Fibroblast of skin of back (primary cell): ENCODE results near the gene GGN.
A peak's percentile ranks its signal among the peaks of the same experiment; 100 is the strongest.
"Not testable (repeated sequence)": the region's sequence is repeated elsewhere in the genome, so short reads cannot be mapped to it uniquely, and the experiment has no call there.

Experiments used
- DNase-seq: peaks from one replicate; pipeline ENCODE4 v3.0.0-alpha.2; 2013

Gene GGN

DNA sequence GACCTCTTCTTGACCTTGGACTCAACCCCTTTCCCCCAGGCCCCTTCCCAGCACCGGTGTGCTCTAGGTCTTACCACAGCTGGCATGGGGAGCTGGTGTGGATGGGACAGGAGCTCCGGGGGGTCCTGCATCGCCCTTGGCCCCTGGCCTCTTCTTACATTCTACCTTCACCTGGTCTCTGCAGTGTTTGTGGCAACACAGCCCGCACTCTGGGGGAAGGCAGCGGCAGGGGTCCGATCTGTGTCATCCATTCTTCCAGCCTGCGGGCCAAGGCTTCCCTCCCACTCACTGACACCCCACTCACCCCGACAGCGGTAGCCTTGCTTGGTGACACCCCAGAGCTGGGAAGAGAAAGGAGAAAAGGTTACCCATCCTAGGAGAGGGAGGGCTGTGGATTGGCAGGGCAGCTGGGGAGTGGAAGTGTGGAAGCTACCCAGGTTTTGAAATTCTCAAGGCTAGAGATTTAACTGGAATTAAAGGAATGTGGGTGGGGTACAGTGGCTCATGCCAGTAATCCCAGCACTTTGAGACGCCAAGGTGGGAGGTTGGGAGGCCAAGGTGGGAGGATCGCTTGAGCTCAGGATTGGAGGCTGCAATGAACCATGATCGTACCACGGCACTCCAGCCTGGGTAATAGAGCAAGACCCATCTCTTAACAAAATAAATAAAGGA lies 23.3 kb upstream of the GGN start:
- no peak for DNase-seq

DNA sequence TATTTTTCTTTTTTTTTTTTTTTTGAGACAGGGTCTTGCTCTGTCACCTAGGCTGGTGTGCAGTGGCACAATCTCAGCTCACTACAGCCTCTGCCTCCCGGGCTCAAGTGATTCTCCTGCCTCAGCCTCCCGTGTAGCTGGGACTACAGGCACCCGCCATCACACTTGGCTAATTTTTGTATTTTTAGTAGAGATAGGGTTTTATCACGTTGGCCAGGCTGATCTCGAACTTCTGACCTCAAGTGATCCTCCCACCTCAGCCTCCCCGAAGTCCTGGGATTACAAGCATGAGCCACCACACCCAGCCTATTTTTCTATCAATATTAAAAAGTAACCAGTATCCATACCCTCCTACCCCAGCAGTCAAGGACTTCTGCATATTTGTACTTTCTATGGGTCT lies 22.6 kb upstream of the GGN start:
- DNase-seq: not testable (repeated sequence)

DNA sequence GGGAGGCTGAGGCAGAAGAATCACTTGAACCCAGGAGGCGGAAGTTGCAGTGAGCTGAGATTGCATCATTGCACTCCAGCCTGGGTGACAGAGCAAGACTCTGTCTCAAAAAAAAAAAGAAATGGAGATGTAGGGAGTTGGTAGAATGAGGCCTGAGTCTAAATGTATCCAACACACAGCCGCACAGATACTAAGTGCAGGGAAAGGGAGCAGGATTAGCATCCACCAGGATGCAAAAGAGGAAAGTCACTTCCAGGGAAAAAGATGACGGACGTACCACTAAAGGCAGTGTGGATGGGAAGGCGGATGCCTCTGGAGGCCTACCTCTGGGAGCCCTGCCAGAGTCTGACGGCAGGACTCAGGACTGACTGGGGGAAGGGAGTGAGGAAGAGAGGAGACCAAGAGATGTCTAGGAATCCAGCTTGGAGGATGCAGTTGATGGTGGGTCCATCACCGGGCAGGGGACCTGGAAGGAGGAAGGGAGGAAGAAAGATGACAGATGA lies 21.8 kb upstream of the GGN start:
- peak; percentile 46 for DNase-seq

DNA sequence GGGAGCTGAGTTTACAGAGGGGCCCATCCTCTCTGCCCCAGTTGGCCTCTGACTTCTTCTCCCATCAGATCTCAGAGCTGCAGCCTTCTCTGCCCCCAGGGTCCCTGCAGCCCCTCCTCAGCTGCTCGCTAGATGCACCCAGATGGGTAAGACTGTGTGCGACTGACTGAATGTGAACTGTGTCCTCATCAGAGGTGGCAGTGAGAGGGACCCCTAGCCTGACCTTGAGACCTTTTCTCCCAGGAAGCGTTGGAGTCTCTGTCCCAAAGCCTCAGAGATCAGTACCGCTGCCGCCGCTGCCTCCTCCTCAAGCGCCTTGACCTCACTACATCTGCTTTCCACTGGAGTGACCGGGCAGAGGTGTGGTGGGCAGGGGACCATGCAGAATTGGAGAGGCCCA lies 17.4 kb upstream of the GGN start:
- DNase-seq: no peak

DNA sequence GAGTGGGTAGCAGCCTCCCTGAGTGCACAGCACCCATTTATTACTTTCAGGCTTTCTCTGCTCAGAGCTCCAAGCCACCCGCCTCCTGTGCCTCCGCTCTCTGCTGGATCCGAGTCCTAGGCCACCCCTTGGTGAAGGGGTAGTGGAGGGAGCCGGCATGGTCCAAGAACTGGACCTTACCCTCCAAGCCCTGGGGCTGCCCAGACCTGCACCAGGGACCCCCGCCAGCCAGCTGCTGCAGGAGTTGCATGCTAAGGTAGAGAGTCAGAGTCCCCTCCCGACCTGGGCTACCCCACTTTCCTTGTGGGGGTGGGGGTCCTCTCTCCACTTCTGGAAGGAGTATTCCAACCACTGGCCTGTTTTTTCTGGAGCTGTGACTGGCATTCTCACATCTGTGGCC lies 17.0 kb upstream of the GGN start:
- DNase-seq: no peak

DNA sequence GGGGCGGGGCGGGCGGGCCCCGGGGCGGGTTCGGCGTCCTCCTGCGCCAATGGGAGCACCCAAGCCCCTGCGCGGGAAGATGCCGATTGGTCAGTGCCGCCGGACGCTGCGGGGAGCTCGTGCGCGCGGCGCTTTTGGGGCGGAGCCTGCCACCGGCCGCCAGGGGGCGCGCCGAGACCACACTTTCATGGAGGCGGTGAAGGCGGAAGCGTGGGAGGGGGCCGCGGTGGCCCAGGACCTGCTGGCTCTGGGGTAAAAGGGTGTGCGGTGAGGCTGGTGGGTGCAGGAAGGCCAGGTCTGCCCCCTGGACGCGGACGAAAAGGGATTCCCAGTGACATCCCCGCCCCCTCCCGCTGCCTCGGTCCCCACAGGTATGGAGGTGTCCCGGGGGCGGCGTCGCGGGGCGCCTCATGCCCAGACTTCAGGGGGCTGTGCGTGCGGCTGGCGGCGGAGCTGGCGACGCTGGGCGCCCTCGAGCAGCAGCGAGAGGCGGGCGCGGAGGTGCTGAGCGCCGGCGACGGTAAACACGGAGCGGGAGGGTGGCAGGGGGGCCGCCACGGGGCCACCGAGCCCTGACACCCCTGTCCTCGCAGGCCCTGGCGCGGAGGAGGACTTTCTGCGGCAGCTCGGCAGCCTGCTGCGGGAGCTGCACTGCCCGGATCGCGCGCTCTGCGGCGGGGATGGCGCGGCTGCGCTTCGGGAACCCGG lies 15.3 kb upstream of the GGN start, which contains the start of gene FAM98C:
TSS of gene FAM98C (plus strand) at position 127 of the 708 bp plus-strand sequence. CDS start at position 188, 61 bp downstream.
- peak; percentile 95 for DNase-seq

DNA sequence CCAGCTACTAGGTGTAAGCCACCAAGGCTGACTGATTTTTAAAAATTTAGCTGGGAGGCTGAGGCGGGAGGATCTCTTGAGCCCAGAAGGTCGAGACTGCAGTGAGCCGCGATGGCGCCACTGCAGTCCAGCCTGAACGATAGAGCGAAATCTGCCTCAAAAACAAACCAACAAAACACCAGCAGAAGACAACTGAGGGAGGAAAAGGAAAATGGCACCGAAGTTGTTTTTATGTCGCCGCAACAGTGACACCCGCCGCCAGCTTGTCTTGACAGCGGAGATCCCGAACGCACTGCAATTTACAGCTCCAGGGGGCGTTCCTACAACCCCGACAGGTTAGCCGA lies 14.8 kb upstream of the GGN start:
- no peak for DNase-seq

DNA sequence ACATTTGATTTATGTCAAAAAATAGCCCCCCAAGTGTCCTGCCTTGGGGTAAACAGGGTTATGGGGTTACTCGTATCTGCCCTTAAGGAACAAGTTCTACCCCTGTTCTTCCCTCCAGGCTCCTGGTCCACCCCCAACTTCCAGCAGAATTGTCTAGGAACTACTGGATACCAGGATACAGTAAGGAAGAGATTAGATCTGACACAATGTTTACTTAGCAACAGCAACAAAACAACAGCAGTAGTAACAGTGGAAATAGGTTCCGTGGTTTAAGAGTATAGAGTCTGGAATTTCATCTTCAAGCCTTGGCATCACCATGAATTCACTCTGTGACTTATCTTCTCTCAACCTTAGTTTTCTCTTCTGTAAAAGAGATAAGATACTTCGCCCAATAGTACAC lies 13.3 kb upstream of the GGN start:
- DNase-seq: peak; percentile 49

DNA sequence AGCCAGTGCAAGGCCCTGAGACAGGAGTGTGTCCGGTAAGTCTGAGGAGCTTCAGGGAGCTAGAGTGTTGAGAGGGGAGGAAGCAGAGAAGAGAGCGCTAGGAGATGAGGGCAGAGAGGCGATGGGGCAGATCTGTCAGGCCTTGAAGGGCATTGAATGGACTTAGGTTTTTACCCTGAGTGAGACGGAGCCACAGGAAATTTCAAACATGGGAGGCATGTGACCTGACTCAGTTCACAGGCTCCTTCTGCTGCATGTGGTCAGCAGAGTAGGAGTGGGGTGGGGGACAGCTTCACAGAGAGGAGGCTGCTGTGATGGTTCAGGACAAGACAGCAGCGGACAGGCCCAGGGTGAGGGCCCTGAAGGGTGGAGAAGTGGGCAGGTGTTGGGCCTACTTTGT lies 12.5 kb upstream of the GGN start:
- no peak for DNase-seq

DNA sequence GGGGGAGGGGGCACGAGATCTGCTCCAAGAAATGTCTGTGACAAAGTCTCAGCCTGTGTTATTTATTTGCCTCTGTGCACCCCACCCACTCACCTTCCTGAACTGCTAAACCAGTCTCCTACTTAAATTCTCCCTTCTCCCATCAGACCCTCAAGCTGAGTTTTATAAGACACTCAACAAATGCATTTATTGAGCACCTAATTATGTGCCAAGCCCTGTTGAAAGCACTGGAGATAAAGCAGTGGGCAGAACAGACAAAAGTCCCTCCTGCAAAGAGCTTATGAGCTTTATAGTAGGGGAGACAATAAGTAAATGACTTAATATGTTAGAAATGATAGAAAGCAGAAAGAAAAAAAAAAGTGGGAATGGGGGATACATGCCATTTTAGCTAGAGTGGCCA lies 11.7 kb upstream of the GGN start:
- no peak for DNase-seq

DNA sequence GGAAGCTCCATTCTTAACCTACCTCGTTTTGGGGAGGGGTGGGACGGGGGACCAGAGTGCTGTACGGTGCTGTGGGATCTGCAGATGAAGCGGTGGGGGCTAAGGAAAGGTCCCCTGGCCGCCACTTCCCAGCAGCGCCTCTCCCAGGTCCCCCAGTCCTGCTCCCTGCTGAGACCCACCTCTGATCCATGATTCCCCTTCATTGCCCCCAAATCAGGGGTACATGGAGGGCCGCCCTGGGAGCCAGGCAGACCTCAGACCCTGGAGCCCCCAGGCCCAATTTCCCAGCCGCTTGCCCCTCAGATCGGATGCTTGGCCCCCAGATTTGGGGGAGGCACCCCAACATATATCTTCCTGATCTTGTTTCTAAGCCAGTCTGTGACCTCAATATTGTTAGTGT lies 11.2 kb upstream of the GGN start:
- DNase-seq: no peak

DNA sequence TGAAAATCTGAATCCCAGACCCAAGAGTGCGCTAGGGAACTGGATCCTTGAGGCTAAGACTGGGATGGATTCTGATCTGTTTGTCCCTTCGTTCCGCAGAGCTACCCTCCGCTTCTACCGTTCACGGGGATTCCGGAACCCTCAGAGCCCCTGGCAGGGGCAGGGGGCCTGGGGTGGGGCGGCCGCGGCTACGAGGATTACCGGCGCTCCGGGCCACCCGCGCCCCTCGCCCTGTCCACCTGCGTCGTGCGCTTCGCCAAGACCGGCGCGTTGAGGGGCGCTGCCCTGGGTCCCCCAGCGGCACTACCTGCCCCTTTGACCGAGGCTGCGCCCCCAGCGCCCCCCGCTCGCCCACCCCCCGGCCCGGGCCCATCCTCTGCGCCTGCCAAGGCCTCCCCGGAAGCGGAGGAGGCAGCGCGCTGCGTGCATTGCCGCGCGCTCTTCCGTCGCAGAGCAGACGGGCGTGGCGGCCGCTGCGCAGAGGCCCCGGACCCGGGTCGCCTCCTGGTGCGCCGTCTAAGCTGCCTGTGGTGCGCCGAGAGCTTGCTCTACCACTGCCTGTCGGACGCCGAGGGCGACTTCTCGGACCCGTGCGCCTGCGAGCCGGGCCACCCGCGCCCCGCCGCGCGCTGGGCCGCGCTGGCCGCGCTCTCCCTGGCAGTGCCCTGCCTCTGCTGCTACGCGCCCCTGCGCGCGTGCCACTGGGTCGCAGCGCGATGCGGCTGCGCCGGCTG lies 7.7 kb upstream of the GGN start:
- no peak for DNase-seq

DNA sequence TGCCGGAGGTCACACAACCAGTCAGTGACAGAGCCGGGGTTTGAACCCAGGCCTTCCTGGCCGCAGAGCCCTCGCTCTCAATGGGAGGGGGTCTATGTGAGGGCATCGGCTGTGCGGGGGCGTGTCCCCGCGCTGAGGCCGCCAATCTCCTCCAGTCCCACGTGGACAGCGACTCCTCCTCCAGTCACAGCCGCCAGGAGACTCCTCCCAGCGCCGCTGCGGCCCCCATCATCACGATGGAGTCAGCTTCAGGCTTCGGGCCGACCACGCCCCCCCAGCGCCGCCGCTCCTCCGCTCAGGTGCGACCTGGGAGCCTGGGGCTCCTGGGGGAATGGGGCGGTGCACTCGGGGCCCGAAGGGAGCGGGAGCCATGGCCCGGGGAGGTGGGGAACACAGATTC lies 6.7 kb upstream of the GGN start:
- peak; percentile 43 for DNase-seq

DNA sequence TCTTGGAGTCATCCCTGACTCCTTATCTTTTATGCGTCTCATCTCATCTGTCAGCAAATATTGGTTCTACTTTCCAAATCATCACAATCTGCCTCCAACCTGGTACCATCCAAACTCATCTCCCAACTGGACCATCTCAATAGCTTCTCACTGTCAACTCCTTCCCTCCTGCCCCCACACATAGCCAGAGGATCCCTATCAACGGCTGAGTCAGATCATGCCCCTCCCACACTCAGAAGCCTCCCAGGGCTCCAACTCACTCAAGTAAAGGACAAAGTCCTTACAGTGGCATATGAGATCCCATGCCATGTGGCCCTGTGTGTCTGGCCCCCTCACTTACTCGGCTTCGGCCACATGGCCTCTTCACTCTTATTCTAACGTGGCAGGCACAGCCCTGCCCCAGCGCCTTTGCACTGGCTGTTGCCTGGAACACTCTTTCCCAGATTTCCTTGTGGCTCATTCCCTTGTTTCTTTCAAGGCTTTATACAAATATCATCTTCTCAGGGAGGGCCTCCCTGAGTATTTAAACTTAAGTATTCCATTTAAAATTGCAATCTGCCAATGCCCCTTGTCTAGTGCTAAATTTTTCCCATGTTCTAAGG lies 5.0 kb upstream of the GGN start:
- peak; percentile 72 for DNase-seq

DNA sequence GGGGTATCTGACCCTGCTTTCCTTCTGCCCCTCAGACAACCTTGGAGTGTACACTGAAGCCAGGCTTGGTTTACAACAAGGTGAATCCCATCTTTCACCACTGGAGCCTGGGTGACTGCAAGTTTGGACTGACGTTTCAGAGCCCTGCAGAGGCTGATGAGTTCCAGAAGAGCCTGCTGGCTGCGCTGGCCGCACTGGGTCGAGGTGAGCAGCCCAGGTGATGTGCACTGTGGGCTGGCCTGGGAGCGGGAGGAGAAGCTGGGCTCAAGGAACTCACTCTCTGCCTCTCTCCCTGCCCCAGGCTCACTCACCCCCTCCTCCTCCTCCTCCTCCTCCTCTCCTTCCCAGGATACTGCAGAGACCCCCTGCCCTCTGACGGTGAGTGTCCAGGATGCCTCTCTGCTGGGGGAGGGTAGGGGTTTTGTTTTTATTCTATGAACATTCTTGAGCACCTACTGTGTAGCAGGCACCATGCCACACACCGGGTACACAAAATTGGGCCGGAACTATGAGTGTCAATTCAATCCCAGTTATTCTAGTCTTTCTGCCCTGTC lies 4.2 kb upstream of the GGN start:
- no peak for DNase-seq

DNA sequence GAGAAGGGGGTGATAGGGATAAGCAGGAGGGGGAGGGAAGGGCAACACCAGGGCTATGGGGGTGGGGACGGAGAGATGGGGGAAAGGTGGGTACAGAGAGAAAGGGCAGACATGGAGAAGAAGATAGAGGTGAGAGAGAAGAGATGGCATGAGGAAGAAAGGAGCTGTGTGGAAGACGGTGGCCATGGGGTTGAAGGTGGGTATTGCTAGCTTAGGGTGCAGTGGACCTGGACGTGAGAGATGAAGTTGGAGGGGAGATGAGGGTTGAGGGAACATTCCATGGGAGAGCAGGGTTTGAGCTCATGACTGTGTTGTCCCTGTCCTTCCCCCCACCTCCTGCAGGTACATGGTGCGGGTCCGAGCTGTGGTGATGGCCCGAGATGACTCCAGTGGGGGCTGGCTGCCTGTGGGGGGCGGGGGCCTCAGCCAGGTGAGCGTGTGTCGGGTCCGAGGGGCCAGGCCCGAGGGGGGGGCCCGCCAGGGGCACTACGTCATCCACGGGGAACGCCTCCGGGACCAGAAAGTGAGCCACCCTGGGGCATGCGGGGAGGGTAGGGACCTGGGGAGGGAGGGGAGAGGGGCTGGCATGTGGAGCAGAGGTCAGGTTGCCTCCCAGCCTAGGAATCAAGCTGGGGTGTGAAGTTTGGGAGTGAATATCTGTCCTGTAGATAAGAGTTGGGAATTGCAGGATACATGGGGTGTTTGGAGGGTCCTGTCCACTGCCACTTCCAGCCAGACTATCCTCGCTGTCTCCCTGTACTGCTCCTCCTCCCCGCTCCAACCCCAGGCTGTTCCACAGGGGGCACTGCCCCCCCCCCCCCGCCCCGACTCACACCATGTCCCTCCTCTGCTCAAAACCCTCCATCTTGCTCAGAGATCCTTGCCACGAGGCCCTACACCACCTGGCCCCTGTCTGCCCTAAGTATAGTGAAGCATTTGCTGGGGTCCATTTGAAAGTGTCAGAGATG lies 2.4 kb upstream of the GGN start:
- no peak for DNase-seq

DNA sequence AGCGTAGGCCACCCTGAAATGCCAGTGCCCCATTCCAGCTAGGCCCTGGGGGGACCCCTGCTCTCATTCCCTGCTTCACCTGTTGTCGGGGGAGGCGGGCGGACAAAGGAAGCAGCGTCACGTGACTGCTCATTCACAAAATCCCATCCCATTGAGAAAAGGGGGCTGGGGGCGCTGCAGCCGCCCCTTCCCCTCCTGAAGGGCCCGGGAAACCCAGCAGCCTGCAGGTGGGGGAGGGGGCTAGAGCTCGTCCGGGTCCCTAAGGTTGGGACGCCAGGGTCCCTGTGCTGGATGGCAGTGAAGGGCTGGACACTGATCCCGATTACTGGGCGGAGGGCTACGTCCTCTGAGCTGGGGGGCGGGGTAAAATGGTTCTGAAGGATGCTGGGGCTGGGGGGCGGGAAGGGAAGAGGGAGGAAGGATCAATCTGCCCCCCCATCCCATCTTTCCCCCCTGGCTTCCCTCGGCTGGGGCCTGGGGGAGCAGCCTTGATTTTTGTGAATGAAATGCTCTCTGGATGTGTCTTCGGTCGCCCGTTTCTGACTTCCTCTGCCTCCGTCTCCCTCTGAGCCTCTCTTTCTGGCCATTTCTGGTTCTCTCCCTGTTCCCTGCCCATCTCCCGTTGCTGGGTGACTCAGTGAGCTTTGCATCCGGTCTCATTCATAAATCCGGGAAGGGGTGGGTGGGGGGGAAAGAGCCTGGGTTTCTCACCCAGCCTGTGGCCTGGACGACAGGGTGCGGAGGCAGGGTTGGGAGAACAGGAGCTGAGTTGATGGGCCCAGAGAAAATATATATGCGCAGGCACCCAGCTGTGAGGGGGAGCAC lies 1.5 kb upstream of the GGN start:
- peak; percentile 91 for DNase-seq

DNA sequence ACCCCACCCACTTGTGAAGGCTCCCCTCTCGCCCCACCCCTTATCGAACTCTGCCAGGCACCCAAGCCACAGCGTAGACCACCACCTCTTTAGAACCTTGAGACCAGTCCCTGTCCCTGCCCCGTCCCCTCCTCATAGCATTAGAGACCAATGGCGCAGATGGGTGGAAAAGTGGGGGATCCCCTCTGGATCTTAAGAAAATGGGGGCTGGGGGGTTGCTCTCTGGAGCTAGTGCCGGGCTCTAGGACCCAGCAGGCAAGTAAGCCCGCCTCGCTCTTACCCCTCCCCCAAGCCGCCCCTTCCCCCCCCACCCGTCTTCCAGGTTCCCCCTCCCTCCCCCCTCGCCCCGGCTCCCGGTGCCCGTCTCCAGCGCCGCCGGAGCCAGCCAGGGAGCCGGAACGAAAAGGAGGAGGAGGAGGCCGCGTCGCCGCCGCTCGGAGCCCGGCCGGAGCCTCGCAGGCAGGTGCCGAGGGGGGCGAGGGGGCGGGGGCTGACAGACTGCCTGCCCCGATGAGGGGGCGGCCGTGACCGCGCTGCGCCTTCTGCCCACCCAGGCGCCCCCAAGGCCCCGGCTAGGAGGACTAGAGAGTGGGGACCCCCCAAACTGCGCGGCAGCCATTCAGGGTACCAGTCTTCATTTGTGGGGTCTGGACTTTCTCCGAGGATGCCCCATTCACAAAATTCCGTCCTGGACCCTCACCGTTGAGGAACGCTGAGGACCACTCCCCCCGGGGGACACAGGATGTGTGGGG lies 691 bp upstream of the GGN start, which contains the start of gene SPRED3:
TSS of gene SPRED3 (plus strand) at position 349 of the 752 bp plus-strand sequence. CDS start 1,606 bp downstream, outside the sequence.
- DNase-seq: peak; percentile 69

DNA sequence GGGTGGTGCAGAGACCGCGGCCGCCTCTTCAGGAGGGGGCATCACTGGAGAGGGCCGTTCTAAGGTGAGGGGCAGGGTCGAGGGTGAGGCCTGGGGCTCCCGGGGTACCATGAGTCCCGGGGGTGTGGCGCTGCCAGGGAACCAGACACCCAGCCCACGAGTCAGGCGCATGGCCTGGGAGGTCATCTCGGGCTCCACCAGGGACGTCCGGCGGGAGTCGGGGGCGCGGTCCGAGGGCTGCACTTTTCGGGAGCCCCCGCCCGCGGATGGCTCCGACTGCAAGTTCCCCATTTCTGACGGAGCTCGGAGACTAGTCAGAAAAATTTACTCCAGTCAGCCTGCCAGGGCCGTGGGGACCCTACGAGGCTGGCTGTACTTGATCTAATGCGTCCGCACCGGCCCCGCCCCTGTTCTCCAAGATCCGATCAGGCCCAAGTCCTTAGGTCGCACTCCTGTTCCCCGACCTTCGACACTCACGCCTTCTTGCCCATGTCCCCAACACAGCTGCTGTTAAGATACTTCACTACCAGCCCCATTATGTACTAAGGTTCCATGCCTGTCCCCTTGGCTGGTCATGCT lies 774 bp downstream of the GGN start:
- DNase-seq: no peak
